22Rv1 (cell line): ENCODE results near the gene GORASP1.

Source experiments
- CTCF ChIP-seq: fragments of 450-650 bp; IDR thresholded peaks from 2 replicates; pipeline ENCODE4 v1.5.1; 2017; ENCODE audit warnings: mild to moderate bottlenecking
- ZFX ChIP-seq: fragments of 450-650 bp; IDR thresholded peaks from 2 replicates; pipeline ENCODE4 v1.6.1; 2017; ENCODE audit warnings: antibody characterized with exemption, borderline replicate concordance

GRCh38 chr3:39102504-39103323, 4.7 kb downstream of the GORASP1 start:
- TF ChIP-seq CTCF (no peak), ZFX (no peak)
